ENCODE data around the gene ISOC1. TPM values are rescaled to one million over a fixed set of nuclear protein-coding genes. Genes with fewer than 3 reads are reported as not detected.

The ISOC1 gene
- total and polyA plus RNA-seq, 2 experiments from 2014 or later: 33.7 to 34.2 TPM

DNA sequence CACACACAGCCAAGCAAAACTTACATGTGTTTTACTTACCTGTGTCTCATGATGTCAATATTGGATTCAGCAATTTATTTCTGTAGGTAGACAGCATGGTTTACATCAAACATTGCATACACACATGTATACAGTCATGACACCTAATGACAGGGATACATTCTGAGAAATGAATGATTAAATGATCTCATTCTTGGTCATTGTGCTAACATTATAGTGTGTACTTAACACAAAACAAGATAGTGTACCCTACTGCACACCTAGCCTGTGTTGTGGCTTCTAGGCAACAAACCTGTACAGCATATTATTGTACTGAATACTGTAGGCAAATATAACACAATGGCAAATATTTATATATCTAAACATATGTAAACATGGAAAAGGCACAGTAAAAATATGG, 28.0 kb downstream of the ISOC1 start:
- Histone ChIP-seq H3K36me3 (ENCODE audit: insufficient read depth) (no peaks in the 10 kb centered on the region), H3K79me2 (replicated peaks; ENCODE audit: insufficient read depth) (no peaks in the 10 kb centered on the region), H3K4me2 (no peak overlapping the region), H2AFZ (no peak overlapping the region), H3K4me3 (no peak overlapping the region), H4K20me1 (replicated peaks; ENCODE audit: insufficient read depth) (no peaks in the 10 kb centered on the region), H3K9me2 (ENCODE audit: insufficient read depth) (no peaks in the 10 kb centered on the region), H3K27me3 (ENCODE audit: insufficient read depth) (no peaks in the 10 kb centered on the region), H3K4me1 (ENCODE audit: insufficient read depth) (no peaks in the 10 kb centered on the region), H3K27ac (ENCODE audit: low read depth) (no peak overlapping the region), H3F3A (replicated peaks; ENCODE audit: low read depth) (no peaks in the 10 kb centered on the region)
- no peak overlapping the region for H3K4me3 Mint-ChIP-seq
- no peaks in the 10 kb centered on the region for H3K27me3 Mint-ChIP-seq (ENCODE audit: insufficient read depth, low read depth, poor library complexity)
- no peak overlapping the region for H3K27ac Mint-ChIP-seq
- DNase-seq (ENCODE audit: low spot score): no peak
- peaks cover 5% of the 10 kb centered on the region; the same call in 2 of the 3 replicates for H3K4me1 Mint-ChIP-seq
- no peak for ATAC-seq
- H3K9me3 Mint-ChIP-seq: no peaks in the 10 kb centered on the region
- TF ChIP-seq POLR2AphosphoS5 (IDR thresholded peaks at IDR 0.05; ENCODE audit: low read depth): no peak
- no peak for TF ChIP-seq CREB1 (CRISPR knock-in tag; IDR thresholded peaks at IDR 0.05; ENCODE audit: low read depth)
- TF ChIP-seq, protein P1, sequence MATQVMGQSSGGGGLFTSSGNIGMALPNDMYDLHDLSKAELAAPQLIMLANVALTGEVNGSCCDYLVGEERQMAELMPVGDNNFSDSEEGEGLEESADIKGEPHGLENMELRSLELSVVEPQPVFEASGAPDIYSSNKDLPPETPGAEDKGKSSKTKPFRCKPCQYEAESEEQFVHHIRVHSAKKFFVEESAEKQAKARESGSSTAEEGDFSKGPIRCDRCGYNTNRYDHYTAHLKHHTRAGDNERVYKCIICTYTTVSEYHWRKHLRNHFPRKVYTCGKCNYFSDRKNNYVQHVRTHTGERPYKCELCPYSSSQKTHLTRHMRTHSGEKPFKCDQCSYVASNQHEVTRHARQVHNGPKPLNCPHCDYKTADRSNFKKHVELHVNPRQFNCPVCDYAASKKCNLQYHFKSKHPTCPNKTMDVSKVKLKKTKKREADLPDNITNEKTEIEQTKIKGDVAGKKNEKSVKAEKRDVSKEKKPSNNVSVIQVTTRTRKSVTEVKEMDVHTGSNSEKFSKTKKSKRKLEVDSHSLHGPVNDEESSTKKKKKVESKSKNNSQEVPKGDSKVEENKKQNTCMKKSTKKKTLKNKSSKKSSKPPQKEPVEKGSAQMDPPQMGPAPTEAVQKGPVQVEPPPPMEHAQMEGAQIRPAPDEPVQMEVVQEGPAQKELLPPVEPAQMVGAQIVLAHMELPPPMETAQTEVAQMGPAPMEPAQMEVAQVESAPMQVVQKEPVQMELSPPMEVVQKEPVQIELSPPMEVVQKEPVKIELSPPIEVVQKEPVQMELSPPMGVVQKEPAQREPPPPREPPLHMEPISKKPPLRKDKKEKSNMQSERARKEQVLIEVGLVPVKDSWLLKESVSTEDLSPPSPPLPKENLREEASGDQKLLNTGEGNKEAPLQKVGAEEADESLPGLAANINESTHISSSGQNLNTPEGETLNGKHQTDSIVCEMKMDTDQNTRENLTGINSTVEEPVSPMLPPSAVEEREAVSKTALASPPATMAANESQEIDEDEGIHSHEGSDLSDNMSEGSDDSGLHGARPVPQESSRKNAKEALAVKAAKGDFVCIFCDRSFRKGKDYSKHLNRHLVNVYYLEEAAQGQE (IDR thresholded peaks at IDR 0.05; ENCODE audit: unreplicated experiment): no peak
- no peak for TF ChIP-seq CTCF (conservative IDR thresholded peaks at IDR 0.05; ENCODE audit: low read depth in 2 of 2)
- no peak for TF ChIP-seq ZNF331 (CRISPR knock-in tag; IDR thresholded peaks at IDR 0.05; ENCODE audit: low read depth)
- H3K36me3 Mint-ChIP-seq (ENCODE audit: low read depth): no peaks in the 10 kb centered on the region

GRCh38 chr5:129124608-129125007, 30.1 kb downstream of the ISOC1 start:
- Histone ChIP-seq H3K4me2 (no peak overlapping the region), H2AFZ (no peak overlapping the region), H3K9me2 (ENCODE audit: insufficient read depth) (no peaks in the 10 kb centered on the region), H3K79me2 (replicated peaks; ENCODE audit: insufficient read depth) (no peaks in the 10 kb centered on the region), H3K4me1 (ENCODE audit: insufficient read depth) (no peaks in the 10 kb centered on the region), H3F3A (replicated peaks; ENCODE audit: low read depth) (no peaks in the 10 kb centered on the region), H3K4me3 (no peak overlapping the region), H3K36me3 (ENCODE audit: insufficient read depth) (no peaks in the 10 kb centered on the region), H3K27me3 (ENCODE audit: insufficient read depth) (no peaks in the 10 kb centered on the region), H3K27ac (ENCODE audit: low read depth) (no peak overlapping the region), H4K20me1 (replicated peaks; ENCODE audit: insufficient read depth) (no peaks in the 10 kb centered on the region)
- Mint-ChIP-seq H3K36me3 (ENCODE audit: low read depth) (no peaks in the 10 kb centered on the region), H3K9me3 (no peaks in the 10 kb centered on the region), H3K4me1 (no peaks in the 10 kb centered on the region; the same call in 2 of the 3 replicates), H3K27me3 (ENCODE audit: insufficient read depth, low read depth, poor library complexity) (no peaks in the 10 kb centered on the region), H3K4me3 (no peak overlapping the region), H3K27ac (0 out of 2 replicates have a peak overlapping the region, but pooled peaks have one; percentile 51)
- no peak for ATAC-seq
- DNase-seq (ENCODE audit: low spot score): no peak
- TF ChIP-seq, protein P2, sequence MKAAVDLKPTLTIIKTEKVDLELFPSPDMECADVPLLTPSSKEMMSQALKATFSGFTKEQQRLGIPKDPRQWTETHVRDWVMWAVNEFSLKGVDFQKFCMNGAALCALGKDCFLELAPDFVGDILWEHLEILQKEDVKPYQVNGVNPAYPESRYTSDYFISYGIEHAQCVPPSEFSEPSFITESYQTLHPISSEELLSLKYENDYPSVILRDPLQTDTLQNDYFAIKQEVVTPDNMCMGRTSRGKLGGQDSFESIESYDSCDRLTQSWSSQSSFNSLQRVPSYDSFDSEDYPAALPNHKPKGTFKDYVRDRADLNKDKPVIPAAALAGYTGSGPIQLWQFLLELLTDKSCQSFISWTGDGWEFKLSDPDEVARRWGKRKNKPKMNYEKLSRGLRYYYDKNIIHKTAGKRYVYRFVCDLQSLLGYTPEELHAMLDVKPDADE (IDR thresholded peaks at IDR 0.05): no peak
- TF ChIP-seq POLR2AphosphoS5 (IDR thresholded peaks at IDR 0.05; ENCODE audit: low read depth) (no peak), EZH2phosphoT487 (IDR thresholded peaks at IDR 0.05; ENCODE audit: unreplicated experiment) (no peak), CTCF (conservative IDR thresholded peaks at IDR 0.05; ENCODE audit: low read depth in 2 of 2) (no peak)

All from GM23338 (cell line).